HG03135 (cell line): ENCODE measurements around the gene NDUFA5.
"Not testable (repeated sequence)": the region's sequence is repeated elsewhere in the genome, so short reads cannot be mapped to it uniquely, and the experiment has no call there.

ENCODE experiments used
- ATAC-seq: cut with Tn5 transposase; IDR thresholded peaks from one replicate; pipeline ENCODE4 v1.9.1; 2021; ENCODE audit warnings: mild to moderate bottlenecking, moderate library complexity; ENCODE audit not compliant: unreplicated experiment

Gene NDUFA5

GRCh38 chr7:123526533-123526932 lies 31.1 kb downstream of the NDUFA5 start:
- not testable (repeated sequence) for ATAC-seq

GRCh38 chr7:123522066-123522465 lies 35.6 kb downstream of the NDUFA5 start:
- ATAC-seq = no peak

- no peak for ATAC-seq
These were observed 52.4 kb downstream of the NDUFA5 start for GRCh38 chr7:123505221-123505620.

- no peak for ATAC-seq
These were observed 55.4 kb downstream of the NDUFA5 start for GRCh38 chr7:123502201-123502600.

- no peak for ATAC-seq
These were observed 56.6 kb downstream of the NDUFA5 start for GRCh38 chr7:123500878-123501489.

GRCh38 chr7:123499211-123499970 lies 58.2 kb downstream of the NDUFA5 start:
- no peak for ATAC-seq

- ATAC-seq = no peak
These were observed 59.0 kb downstream of the NDUFA5 start for GRCh38 chr7:123498601-123499000.

GRCh38 chr7:123498031-123498430 lies 59.6 kb downstream of the NDUFA5 start:
- ATAC-seq = no peak

GRCh38 chr7:123494193-123494796 lies 63.3 kb downstream of the NDUFA5 start:
- ATAC-seq = peak; percentile 60

- peak; percentile 79 for ATAC-seq
These were observed 65.1 kb downstream of the NDUFA5 start for GRCh38 chr7:123492485-123492884.
